Measurements from ENCODE around the gene FNDC3B.

DNA sequence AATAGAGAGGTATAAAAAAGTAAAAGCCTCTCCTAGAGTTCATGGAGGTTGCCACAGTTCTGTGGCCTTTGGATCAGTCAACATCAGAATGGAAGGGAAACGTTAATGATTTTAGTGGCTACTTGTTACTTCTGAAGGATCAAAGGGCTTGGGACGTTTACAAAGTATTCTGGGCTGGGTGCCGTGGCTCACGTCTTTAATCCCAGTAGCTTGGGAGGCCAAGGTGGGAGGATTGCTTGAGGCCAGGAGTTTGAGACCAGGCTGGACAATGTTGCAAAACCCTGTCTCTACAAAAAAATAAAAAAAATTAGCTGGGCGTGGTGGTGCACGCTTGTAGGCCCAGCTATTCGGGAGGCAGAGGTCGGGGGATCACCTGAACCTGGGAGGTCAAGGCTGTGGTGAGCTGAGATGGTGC, 44.6 kb downstream of the FNDC3B start:
- TF ChIP-seq POLR2A (IDR thresholded peaks at IDR 0.05) (no peak), CTCF (IDR thresholded peaks at IDR 0.05 in 8 of 11, conservative IDR thresholded peaks at IDR 0.05 in 3 of 11) (no peak)
